Fibroblast of upper back skin (primary cell): ENCODE results near the gene DRAM1.

ENCODE experiments used
- DNase-seq: peaks from one replicate; pipeline ENCODE4 v3.0.0-alpha.2; 2013

Gene DRAM1

DNA sequence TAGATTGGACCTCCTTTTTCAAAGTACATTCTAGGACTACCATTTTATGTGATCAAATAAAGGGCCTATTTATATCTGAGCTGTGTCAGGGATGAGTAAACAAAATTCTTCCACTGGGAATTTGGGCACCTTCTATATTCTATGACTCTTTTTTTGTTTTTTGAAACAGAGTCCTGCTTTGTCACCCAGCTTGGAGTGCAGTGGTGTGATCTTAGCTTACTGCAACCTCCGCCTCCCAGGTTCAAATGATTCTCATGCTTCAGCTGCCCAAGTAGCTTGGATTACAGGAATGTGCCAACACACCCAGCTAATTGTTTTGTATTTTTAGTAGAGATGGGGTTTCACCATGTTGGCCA is 64.8 kb downstream of the DRAM1 start:
- no peak for DNase-seq

DNA sequence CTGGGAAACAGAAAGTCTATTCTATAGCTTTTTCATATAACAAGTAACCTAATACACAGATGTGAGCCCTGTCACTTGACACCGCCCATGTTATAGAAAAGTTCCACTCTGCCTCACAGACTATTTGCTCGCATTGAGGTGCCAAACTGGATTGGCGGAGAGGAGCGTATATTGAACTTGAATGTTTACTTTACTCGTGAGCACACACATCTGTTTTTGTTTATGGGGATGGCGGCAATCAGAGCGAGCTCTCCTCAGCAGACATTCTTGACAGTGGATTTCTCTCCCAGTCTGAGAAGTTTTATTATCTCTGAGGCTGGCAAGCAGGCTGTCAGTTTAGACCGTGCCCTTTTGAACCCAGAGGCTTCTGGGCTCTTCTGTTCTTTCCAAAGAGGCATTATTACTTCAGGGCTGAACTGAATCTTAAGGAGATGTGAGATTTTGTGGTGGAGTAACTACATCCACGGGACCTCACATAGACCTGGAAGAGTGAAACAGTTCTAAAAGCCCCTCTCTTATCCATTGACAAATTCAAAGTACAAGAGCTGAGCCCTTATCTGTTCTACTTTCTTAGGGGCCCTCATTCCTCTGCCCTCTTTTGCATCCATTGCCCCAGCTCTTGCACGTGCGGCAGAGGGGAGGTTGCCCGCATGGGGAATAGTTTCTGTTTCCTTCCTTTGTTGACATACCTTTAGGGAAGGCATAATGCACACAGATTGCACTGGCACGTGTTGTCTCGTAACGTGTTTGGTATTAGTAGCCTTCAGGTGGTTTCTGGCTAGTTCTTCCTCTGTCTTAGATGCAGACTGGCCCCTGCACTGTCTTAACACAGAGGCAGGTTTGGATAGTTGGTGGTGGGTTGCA is 68.2 kb downstream of the DRAM1 start:
- DNase-seq: peak; percentile 51

DNA sequence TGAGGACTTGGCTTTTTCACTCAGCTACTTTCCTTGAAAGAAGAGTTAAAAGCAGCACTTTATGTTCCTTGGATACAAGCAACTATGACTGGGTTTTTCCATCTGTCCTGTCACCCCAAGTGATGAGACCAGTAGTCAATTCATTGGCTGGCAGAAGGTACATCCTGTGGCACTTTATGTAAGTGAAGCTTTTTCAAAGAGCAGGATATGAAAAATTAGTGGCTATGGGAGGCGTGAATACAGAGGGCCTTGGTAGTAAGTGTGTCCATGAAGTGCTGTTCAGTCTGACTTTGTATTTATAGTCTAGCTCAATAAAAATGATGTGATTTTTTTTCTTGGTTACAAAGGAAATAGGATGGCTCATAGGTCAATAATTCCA is 68.8 kb downstream of the DRAM1 start:
- DNase-seq: no peak

DNA sequence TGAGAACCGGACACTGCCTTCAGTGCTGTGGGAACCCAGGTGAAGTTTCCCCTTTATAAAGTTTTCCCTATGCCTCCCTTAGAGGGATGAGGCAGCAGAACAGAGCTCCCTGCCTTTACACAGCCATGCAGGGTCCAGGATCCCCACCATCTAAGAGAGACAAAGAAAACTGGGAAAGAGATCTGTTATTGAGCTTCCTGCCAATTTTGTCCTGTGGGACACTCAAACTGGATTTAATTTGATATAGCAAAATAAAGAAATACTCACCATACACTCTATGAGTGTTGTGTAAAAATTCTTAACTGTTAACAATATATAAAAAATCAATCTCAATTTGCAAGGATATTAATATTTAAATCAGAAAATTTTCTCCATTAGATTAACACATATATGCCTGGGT is 69.9 kb downstream of the DRAM1 start:
- DNase-seq: no peak

DNA sequence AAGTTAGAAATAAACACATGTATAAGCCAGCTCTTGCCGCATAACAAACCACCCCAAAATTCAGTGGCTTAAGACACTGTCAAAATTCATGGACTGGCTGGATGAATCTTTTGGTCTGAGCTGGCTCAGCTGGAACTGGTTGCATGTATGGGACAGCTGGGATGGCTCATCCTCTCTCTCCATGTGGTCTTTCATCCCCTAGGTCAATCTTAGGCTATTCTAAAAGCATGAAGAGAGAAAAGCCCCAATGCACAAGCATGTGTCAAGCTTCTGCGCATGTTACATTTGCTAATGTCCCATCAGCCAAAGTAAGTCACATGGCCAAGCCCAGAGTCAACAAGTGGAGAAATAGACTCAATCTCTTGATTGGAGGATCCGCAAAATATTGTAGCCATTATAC is 71.0 kb downstream of the DRAM1 start:
- no peak for DNase-seq

DNA sequence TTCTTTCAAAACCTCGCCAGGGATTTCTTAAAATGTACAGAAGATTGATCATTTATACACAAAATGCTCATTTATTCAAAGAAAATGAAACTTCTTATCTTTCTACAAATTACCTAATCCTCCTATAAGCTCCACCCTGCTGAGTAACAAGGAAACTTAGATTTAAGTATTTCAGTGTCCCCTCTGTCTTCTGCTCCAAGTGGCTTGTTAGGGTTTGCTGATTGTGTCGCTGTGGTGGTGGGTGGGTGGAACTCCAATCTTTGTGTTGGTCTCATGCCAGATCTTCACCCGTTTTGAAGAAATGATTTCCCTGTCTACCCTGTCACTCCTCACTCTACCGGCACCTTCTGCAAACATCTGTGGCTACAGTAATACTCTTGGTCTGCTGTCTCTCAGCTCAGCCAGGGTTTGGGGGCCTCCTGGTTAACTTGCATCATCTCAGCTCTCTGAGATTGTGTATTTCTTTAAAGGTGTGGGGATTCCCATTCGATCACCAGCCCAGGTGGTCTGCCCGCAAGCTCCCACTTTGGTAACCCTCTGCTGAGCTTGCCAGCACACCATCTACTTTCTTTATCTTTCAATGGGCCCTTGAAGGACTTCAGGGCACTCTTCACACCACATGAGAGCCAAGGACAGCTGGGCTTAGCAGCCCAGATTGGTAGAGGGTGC is 73.8 kb downstream of the DRAM1 start:
- DNase-seq: no peak

DNA sequence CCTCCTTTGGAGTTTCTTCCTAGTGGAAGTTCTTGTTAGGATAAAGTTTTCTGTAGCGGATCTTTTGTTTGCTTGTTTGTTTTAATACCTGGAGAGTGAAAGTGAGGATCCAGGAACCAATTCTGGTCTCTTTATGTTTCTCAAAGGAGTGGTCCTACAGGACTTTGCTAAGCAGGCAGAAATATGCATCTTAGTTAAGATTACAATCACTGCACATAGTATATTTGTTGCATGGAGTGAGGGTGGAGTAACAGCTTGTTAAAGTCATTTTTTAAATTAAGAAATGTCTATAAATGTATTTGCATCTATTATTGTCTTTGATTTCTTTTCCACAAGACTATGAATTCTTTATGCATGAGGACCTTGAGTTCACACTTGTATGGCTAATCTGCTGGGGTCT is 76.7 kb downstream of the DRAM1 start:
- DNase-seq: no peak

DNA sequence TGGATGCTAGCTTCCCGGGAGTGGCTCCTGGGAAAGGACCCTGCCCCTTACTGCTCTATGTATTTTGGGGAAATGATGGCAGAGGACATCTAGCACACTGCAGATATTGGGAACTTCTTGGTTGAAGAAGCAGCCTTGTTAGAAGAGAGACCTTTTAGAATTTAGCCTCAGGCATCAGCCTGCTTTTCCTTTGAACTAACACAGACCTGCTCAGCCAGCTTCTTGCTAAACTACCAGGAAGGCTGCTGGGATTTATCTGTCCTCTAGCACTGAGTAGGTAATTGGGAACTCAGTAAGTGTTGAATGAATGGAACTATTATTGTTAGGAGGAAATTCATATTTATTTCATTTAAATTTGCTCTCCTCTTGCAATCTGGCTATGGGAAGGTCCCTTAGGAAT is 77.3 kb downstream of the DRAM1 start:
- no peak for DNase-seq

DNA sequence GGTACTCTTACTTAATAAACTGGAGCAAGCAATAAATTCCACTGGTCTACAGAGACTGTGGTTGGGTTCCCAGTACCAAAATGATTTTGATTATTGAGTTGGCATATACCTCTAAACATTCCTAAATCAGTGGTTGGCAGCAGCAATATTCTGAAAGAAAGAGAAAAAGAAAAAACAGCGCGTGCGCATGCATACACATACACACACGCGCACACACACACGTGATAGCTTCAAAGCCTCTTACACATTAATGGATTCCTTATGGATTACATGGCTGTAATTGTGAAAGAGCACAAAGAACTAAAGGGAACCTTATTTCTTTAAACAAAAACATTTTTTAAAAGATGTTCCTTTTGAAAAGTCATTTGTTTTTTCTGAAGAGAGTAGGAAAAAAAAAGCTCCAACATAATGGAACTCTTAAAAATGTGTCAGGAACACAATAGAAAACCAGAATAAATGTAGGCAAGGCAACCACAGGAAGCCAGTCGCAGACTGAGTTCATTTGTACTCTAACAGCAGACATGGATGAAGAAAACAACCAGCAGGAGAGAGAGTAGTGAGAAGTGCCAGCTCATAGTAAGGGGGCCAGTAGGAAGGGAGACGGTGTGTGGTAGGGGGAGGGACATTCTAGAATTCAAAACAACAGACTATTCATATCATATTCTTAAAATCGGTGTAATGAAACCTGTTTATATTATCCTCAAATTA is 80.0 kb downstream of the DRAM1 start:
- DNase-seq: peak; percentile 50

DNA sequence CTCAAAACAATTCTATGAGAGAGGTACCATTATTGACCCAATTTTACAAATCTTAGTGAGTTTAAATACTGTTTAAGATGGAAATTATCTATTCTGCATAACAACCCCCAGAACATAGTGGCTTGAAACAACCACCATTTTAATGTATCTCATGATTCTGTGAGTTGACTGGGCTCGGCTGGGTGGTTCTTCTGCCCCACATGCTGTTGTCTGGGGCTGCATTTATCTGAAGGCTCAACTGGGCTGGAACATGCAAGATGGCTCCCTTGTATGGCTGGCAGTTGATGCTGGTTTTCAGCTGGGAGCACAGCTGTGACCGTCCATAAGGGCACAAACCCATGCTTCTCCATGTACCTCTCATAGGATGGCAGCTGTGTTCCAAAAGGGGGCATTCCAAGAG is 82.2 kb downstream of the DRAM1 start:
- no peak for DNase-seq

DNA sequence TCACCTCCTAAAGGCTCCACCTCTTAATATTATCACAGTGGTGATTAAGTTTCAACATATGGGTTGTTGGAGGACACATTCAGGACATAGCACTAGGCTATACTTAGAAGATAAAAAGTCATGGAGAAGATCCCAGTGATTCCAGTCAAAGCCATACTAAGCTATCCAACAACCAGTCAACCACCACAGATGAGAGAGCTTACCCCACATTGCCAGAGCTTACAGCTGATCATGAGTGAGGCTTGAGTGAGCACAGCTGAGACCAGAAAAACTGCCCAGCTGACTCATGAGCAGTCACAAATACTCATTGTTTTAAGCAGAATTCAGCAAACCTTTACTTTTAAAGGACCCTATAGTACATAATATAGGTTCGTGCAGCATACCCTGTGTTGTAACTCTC is 85.1 kb downstream of the DRAM1 start:
- no peak for DNase-seq

DNA sequence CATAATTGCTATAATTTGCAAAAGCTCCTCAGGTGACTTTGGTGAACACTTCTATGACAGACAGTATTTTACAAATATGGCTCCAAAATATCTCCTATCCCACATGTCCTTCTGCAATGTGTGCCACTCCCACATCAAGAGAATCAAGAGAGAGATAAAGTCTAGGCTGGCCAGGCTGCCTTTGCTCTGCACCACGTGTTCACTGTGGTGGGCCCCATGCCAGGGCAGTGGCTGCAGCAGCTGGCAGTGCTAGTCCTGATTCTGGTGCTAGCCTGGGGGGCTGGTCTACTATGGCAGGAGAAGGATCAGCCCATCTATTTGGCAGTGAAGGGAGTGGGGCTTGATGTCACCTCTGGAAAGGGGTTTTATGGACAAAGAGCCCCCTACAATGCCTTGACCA is 86.3 kb downstream of the DRAM1 start:
- DNase-seq: no peak

DNA sequence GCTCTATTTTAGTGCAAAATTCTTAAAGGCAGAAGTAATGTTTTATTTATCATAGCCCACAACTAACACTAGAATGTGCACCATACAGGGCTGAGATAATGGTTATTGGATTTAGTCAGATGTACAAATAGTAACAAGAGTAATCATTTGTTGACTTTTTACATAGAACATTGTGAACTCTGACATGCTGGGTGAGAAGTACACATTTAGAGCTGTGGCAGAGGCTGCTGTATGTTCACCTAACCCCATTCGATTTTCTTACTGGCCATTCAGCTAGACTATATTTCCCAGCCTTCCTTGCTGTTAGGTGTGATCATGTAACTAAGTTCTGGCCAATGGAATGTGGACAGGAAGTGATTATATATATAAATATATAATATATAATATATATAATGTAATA is 89.1 kb downstream of the DRAM1 start:
- no peak for DNase-seq

DNA sequence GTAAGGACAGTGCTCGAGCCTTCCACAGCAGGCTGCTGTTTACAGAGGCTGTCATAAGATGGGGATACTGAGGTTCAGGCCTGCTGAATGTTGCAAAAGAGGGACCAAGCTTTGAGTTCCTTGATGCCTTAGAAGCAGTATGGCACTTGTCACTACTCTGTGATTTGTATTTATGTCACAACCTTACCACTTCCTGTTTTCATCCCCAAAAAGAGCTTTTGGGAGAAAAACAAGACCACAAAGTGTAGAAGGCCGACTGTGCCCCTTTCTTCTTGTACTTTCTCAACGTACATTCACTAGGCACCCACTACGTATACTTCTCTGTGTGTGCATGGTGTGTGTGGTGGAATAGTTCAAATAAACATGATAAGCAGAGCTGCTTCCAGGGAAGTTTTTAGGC is 90.1 kb downstream of the DRAM1 start:
- DNase-seq: no peak

DNA sequence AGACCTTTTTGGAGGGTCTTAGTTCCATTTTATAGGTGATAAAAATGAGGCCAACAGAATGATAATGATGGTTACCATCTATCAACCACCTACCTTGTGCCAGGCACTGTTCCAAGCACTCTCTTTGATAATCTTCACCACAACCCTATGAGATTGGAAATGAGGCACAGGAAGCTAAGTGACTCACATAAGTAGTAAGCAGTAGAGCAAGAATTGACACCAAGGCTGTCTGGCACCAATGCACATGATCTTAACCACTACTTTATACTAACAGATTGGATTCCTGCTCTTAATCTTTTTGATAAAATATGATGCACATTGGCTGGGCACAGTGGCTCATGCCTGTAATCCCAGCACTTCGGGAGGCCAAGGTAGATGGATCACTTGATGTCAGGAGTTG is 91.4 kb downstream of the DRAM1 start:
- no peak for DNase-seq
